GM21717 (cell line): ENCODE data around the gene GNB2.
"Not testable (repeated sequence)": the region's sequence is repeated elsewhere in the genome, so short reads cannot be mapped to it uniquely, and the experiment has no call there.

Experiments
- ATAC-seq: cut with Tn5 transposase; IDR thresholded peaks from one replicate; pipeline ENCODE4 v1.9.1; 2021; ENCODE audit warnings: mild to moderate bottlenecking, moderate library complexity; ENCODE audit not compliant: unreplicated experiment

The GNB2 gene

DNA sequence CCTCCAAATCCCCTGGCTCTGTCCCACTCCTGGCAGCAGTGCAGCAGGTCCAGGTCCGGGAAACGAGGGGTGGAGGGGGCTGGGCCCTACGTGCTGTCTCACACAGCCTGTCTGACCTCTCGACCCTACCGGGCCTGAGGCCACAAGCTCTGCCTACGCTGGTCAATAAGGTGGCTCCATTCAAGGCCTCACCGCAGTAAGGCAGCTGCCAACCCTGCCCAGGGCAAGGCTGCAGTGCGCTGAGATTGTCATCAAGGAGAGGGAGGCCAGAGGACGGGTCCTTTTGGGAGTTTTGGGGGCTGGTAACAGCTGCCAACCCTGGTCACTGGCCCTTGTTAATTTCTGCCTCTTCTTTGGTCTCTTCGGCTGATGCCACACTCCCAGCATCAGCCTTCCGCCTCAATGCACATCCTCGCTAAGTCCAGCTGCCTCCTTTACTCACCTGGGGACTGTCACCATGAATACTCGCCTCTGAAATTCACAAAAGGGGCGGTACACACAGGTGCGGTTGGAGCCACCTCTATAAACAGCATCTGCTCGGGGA lies 50.3 kb downstream of the GNB2 start:
- ATAC-seq: no peak

GRCh38 chr7:100724364-100724763 lies 50.8 kb downstream of the GNB2 start:
- ATAC-seq: not testable (repeated sequence)

GRCh38 chr7:100726996-100727761 lies 53.6 kb downstream of the GNB2 start:
- no peak for ATAC-seq

DNA sequence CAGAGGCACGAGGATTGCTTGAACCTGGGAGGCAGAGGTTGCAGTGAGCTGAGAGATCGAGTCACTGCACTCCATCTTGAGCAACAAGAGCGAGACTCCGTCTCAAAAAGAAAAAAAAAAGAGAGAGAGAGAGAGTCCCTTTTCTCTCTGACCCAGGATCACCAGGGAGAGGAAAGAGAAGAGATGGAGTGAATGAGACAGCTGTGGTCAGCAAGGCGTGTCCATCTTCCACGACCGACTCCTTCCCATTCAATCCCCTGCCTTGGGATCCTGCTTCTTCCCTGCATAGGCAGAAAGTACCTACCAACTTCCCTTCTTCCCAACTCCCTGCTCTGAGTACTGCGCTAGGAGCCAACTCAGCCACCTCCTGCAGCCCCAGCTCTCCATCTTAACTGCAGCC lies 54.7 kb downstream of the GNB2 start:
- ATAC-seq: no peak
